HG03558 (cell line): ENCODE measurements around the gene TTC12.
"Not testable (repeated sequence)": the region's sequence is repeated elsewhere in the genome, so short reads cannot be mapped to it uniquely, and the experiment has no call there.

Experiments
- ATAC-seq: cut with Tn5 transposase; IDR thresholded peaks from one replicate; pipeline ENCODE4 v1.9.1; 2021; ENCODE audit warnings: moderate number of reproducible peaks; ENCODE audit not compliant: unreplicated experiment; ENCODE audit errors: extremely low read depth

TTC12 gene

DNA sequence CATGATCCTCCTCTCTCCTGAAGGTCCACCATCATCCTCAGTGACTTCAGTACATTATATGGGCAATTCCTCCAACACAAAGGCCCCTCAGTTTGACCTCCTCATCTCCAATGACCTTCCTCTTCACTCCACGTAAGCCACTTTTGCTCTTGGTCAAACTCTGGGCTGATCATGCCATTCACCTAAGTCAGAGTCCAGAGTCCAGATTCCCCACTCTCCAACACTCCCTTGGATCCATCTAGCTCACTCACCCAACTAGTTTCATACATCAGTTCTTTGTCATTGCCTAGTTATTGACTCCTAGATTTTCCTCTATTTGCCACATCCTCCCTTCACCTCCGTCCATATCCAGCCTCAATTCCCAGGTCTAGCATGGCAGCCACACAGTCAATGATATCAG, 30.5 kb upstream of the TTC12 start:
- ATAC-seq = no peak

- ATAC-seq = no peak
These were observed 28.4 kb upstream of the TTC12 start for GRCh38 chr11:113286009-113286408.

DNA sequence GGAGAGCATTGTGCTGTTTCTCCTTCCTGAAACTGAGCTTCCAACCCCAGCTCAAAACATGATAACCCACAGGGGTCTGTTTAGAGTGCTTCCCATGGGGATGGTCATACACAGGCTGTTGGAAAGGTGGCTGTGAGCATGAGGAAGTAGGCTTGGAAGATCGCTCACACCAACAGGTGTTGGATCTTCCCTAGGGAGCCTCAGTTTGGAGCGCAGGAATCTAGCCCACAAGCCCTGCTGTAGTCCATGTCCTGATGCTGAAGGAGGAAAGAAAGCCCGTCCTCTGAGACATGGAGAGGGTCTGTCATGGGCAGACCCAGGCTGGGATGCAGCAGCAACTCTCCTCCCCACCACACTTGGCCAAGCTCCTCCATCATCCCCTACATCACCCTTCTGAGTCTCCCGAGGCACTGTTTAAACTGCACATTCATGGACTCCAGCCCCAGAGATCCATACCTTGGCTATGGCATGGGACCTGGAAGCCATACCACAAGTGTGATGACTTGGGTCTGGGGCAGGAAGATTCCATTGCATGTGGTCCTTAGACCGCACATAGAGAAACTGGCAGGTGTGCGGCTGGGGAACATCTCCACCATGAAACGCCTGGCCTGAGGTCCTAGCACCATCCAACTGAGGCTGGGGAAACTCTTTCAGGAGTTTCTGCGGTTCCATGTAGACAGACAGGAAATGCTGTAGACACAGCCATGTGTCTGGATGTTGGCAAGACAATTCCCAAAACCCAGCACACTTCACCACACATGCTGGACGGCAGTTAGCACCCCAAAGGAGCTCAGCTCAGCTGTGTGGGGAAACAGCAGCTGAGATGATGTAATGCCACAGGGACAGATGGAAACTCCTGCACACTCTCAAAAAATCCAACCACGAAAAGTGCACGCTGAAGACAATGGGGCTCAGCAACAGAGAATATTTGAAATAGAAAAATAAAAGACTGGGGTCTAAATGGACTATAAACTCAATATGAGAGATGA, 27.6 kb upstream of the TTC12 start:
- no peak for ATAC-seq

GRCh38 chr11:113287801-113288200, 26.6 kb upstream of the TTC12 start:
- ATAC-seq = no peak

DNA sequence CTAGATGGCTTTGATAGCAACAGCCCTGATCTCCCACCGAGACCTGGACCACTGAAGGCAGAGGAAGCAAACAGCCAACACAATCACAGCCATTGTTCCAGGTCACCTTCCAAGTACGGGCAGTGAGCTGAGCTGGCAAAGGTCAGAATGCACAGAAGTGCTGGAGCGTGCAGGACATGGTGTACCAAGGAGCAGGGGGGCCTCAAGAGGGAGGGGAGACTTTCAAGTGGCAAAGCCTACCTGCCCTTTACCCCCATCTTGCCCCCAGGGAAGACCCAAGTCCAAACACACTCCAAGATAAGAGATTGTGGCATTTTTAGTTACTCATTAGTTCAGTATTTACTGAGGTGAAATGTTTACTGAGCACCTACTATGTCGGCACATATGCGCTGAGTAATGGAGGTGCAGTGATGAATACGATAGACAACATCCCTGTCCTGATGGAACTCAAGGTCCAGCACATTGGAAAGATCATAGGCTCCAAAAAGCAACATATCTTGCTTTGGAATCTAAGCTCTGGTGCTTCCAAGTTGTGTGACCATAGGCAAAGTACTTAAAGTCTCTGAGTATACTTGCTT, 26.0 kb upstream of the TTC12 start:
- no peak for ATAC-seq

DNA sequence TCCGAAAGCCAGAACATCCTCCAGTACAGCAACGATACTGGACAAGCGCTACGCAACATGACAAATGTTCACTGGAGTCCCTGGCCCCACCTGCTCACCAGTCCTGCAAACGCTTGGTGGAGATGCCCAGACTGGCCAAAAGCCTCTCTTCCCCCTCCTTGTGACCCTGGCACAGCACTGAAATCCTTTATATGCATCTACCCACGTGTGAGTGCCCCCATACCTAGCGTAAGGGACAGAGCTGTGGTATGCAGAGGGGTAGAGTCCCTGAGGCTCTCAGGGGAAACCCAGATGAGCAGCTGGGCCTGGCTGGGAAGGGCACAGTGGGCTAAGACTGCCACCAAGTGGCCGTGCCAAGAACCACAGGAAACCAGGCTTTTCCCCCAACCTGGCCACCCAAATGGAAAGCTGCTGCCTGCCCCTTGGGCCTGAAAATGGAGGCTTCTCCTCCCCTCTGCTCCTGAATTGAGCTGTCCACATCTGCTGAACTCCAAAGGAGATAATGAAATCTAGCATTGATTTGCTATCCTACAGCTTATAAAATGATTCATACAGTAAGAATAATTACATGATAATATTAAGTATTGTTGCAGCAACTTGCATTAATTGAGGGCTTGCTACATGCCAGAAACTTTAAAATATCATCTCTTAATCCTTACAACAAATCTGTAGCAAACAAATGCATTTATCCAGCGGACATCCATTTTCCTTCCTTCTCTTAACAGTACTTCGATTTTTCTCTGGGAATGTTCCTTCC, 24.8 kb upstream of the TTC12 start:
- peak; percentile 88 for ATAC-seq

DNA sequence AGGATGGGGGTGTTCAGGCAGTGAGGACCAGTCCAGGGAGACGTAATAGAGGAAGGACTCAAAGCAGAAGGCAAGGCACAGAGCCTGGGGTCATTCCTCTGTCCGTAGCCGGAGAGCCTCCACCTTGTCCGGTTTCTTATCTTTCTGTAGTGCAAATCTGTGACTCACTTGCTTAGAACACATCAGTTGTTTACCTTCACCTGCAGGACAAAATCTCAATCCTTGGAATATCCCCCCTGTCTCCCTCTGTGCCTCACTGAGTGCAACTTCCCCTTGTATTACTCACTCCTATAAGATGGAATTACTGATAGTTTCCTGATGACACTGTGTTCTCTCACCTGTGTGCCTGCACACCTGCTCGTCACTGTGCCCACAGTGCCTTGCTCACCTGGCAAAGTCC, 20.4 kb upstream of the TTC12 start:
- no peak for ATAC-seq

- ATAC-seq = no peak
These were observed 18.4 kb upstream of the TTC12 start for GRCh38 chr11:113295993-113296392.

DNA sequence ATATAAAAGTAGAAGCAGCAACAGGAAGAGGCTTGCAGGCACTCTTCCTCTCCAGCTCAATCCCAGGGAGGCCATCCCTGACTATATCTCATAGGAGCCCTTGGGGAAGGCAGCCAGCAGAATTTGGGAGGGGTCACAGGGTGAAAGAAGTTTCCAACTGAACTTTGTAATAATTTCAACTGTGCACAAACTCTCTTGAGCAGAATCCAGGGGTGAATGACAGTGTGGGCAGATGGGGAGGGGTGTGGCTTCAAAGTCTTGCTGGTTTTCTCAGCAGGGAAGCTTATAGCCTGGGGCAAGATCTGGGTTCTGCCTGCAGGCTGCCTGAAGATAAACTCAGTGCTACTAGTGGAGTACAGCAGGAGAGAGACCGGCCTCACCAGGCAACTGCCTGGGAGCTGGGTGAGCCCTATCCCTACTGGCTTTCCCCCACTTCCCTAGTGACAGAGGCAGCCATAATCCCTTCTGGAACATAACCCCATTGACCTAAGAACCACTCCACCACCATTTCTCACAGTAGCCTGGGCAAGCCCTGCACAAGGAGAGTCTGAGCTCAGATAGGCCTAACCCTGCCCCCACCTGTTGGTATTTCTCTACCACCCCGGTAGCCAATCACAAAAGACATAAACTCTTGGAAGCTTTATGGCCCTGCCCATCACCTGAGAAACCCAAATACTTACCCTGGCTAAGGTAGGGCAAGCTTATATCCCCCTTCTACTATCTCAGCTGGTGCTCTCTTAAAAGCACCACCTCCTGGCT, 17.8 kb upstream of the TTC12 start:
- no peak for ATAC-seq

GRCh38 chr11:113298496-113298895, 15.9 kb upstream of the TTC12 start:
- ATAC-seq = not testable (repeated sequence)

DNA sequence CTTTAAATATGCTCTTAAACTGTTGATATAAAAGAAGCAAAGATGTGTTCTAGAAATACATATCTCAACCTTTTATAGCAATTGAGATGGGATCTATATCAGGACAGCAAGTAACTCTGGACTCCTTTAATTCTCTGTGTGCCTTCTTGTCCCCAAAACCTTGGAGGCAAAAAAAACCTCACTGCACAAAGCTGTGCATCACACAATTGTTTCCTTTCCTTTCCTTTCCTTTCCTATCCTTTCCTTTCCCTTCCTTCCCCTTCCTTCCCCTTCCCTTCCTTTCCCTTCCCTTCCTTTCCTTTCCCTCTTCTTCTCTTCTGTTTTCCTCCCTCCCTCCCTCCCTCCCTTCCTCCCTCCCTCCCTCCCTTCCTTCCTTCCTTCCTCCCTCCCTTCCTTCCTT, 9.5 kb upstream of the TTC12 start:
- ATAC-seq = no peak

DNA sequence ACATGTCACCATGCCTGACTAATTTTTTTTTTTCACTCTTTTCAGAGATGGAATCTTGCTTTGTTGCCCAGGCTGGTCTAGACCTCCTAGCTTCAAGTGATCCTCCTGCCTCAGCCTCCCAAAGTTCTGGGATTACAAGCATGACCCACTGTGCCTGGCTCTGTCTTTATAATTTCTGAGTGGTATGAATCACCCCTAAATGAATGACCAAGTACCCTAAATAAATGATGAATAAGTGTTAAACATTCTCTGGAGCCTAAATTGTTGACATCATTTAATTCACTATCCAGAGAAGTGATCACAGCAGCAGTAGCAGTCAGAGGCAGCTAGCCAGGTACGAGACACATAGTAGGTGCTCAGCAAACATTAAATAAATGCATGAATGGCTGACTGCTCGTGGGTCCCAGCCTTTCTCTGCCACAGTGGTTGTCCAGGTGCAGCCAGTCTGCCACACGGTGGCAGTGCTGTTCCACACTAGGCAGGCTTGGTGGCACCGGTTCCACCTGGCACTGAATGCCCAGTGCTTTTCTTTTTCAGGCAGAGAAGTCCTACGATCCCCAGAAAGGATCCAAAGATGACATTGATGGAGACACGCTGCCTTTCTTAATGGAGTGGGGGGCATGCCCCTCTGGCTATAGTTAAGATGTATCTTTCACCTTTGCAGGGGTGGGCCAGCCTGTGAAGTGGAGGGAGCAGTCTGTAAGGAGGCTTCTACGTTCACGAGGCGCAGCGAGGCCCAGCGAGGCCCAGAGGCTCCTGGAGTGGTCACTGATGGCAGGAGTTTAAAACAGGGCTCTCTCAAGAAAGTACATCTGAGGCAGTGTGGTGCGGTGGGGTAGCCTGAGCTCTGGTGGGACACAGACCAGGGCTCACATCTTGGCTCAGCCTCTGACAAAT, 8.7 kb upstream of the TTC12 start:
- no peak for ATAC-seq

- no peak for ATAC-seq
These were observed 5.8 kb upstream of the TTC12 start for GRCh38 chr11:113308601-113309000.

GRCh38 chr11:113311536-113311935, 2.8 kb upstream of the TTC12 start:
- no peak for ATAC-seq

DNA sequence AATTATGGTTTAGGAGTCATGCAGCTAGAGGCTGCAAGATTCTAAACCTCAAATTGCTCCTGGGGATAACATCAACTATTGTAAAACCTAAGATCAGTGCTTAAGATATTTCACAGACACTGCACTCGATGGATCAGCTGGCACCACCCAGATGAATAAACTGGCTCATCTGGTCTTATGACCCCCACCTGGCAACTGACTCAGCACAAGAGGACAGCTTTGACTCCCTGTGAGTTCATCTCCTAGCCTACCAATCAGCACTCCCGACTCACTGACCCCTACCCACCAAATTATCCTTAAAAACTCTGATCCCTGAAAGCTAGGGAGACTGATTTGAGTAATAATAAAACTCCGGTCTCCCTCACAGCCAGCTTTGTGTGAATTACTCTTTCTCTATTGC, 782 bp upstream of the TTC12 start:
- ATAC-seq = no peak

DNA sequence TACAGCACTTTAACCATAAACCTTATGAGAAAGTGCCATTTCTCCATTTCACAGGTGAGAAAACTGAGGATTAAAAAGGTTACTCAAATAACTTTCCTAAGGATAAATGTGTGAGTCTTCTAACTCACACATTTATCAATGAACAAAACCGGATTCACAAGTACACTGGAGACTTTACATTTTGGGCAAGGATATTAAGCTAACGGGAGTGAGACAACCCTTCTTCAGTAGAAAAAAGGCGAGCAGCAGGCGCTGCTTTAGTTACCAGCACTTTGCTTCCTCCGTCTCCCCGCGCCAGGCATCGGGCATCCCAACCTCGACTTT, 356 bp upstream of the TTC12 start:
- no peak for ATAC-seq

GRCh38 chr11:113315811-113316210, 1.4 kb downstream of the TTC12 start:
- no peak for ATAC-seq

GRCh38 chr11:113316256-113316655, 1.9 kb downstream of the TTC12 start:
- ATAC-seq = no peak

DNA sequence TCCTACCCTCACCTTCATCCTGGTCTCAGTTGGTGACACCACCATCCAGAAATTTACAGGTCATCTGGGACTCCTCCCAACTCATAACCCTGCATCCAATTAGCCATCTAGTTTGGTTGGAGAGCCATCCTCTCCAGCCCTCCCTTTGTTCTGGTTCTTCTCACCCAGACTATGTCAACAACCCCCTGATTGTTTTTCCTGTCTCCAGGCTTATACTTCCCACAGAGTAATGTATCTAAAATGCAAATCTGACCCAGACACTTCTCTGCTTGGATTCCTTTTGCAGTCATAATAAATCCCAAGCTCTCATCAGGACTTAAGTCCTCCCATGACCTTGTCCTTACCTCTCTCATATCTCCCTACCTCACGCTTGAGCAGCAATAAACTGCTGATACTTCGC, 3.0 kb downstream of the TTC12 start:
- no peak for ATAC-seq

GRCh38 chr11:113319085-113319484, 4.7 kb downstream of the TTC12 start:
- no peak for ATAC-seq
